Ishikawa (cell line): ENCODE data around the gene TMEM138.
A peak's percentile ranks its signal among the peaks of the same experiment; 100 is the strongest.

Experiments used
- CEBPB ChIP-seq: IDR thresholded peaks from 2 replicates; pipeline ENCODE4 v1.6.1; 2012
- CREB1 ChIP-seq: IDR thresholded peaks from 2 replicates; pipeline ENCODE4 v1.6.1; 2012; ENCODE audit warnings: low read depth
- EGR1 ChIP-seq: IDR thresholded peaks from 2 replicates; pipeline ENCODE4 v1.6.1; 2012
- EP300 ChIP-seq: IDR thresholded peaks from 2 replicates; pipeline ENCODE4 v1.6.1; 2012; ENCODE audit warnings: borderline replicate concordance
- FOXM1 ChIP-seq: IDR thresholded peaks from 2 replicates; pipeline ENCODE4 v1.6.1; 2012; ENCODE audit warnings: low read depth, borderline replicate concordance
- NFIC ChIP-seq: IDR thresholded peaks from 2 replicates; pipeline ENCODE4 v1.6.1; 2012
- RAD21 ChIP-seq: IDR thresholded peaks from 2 replicates; pipeline ENCODE4 v1.6.1; 2012; ENCODE audit warnings: low read depth
- TAF1 ChIP-seq: IDR thresholded peaks from 2 replicates; pipeline ENCODE4 v1.6.1; 2012; ENCODE audit warnings: low read depth, mild to moderate bottlenecking
- TCF12 ChIP-seq: IDR thresholded peaks from 2 replicates; pipeline ENCODE4 v1.6.1; 2012; ENCODE audit warnings: low read depth
- TEAD4 ChIP-seq: IDR thresholded peaks from 2 replicates; pipeline ENCODE4 v1.6.1; 2012
- YY1 ChIP-seq: IDR thresholded peaks from 2 replicates; pipeline ENCODE4 v1.6.1; 2012; ENCODE audit warnings: low read depth
- ZBTB7A ChIP-seq: IDR thresholded peaks from 2 replicates; pipeline ENCODE4 v1.6.1; 2012; ENCODE audit warnings: low read depth
- TF ChIP-seq, protein P1 (sequence below): IDR thresholded peaks from 2 replicates; pipeline ENCODE4 v1.6.1; 2012; ENCODE audit warnings: low read depth, mild to moderate bottlenecking
- TF ChIP-seq, protein P2 (sequence below): IDR thresholded peaks from 2 replicates; pipeline ENCODE4 v1.6.1; 2012
- TF ChIP-seq, protein P3 (sequence below): IDR thresholded peaks from 2 replicates; pipeline ENCODE4 v1.6.1; 2012

The TMEM138 gene

DNA sequence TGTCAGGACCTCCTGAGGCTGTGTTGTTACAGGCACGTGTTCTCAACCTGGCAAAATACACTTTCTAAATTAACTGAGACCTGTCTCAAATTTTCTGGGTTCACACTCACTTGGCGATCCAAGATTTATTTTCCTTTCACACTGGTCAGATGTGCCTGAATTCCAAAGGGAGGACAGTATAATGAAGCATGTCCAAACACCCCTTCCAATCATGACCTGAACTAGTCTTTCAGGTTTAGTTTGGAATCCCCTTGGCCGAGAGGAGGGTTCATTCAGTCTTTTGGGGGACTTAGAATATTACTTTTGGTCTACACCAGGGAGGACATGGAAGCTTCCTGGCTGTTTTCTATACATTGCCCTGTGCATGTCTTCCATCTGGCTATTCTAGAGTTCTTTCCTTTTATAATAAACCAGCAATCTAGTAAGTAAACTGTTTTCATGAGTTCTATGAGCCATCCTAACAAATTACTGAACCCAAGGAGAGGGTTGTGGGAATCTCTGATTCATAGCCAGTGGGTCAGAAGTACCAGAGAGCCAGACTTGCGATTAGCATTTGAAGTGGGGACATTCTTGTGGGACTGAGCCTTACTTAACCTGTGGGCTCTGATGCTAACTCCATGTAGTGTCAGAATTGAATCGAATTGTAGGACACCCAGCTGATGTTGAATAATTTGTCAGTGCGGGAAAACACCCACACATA is 15.4 kb downstream of the TMEM138 start:
- TF ChIP-seq, protein P1, sequence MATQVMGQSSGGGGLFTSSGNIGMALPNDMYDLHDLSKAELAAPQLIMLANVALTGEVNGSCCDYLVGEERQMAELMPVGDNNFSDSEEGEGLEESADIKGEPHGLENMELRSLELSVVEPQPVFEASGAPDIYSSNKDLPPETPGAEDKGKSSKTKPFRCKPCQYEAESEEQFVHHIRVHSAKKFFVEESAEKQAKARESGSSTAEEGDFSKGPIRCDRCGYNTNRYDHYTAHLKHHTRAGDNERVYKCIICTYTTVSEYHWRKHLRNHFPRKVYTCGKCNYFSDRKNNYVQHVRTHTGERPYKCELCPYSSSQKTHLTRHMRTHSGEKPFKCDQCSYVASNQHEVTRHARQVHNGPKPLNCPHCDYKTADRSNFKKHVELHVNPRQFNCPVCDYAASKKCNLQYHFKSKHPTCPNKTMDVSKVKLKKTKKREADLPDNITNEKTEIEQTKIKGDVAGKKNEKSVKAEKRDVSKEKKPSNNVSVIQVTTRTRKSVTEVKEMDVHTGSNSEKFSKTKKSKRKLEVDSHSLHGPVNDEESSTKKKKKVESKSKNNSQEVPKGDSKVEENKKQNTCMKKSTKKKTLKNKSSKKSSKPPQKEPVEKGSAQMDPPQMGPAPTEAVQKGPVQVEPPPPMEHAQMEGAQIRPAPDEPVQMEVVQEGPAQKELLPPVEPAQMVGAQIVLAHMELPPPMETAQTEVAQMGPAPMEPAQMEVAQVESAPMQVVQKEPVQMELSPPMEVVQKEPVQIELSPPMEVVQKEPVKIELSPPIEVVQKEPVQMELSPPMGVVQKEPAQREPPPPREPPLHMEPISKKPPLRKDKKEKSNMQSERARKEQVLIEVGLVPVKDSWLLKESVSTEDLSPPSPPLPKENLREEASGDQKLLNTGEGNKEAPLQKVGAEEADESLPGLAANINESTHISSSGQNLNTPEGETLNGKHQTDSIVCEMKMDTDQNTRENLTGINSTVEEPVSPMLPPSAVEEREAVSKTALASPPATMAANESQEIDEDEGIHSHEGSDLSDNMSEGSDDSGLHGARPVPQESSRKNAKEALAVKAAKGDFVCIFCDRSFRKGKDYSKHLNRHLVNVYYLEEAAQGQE: no peak
- no peak for TF ChIP-seq CREB1

DNA sequence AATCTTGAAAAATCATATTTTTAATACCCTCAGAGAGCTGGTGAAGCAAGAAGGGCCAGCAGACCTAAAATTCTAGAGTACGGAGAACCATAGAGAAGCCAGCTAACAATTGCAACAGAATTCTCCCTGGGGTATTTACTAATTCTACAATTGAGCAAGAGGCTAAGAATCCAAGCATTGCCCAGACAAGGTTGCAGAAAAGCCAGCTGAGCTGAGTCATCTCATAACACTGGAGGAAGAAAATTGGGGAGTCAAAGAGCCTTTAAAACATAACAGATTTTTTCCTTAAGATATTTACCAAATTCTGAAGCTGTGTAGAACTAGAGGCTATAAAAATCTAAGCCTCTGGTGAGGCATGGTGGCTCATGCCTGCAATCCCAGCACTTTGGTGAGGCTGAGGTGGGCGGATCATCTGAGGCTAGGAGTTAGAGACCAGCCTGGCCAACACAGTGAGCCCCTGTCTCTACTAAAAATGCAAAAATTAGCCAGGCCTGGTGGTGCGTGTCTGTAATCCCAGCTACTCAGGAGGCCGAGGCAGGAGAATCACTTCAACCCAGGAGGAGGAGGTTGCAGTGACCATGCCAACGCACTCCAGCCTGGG is 16.6 kb downstream of the TMEM138 start:
- TF ChIP-seq, protein P1: no peak
- TF ChIP-seq CEBPB: no peak
- TF ChIP-seq, protein P2, sequence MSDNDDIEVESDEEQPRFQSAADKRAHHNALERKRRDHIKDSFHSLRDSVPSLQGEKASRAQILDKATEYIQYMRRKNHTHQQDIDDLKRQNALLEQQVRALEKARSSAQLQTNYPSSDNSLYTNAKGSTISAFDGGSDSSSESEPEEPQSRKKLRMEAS: no peak
- no peak for TF ChIP-seq EGR1
- no peak for TF ChIP-seq EP300
- no peak for TF ChIP-seq ZBTB7A
- TF ChIP-seq RAD21: no peak
- no peak for TF ChIP-seq FOXM1
- TF ChIP-seq, protein P3, sequence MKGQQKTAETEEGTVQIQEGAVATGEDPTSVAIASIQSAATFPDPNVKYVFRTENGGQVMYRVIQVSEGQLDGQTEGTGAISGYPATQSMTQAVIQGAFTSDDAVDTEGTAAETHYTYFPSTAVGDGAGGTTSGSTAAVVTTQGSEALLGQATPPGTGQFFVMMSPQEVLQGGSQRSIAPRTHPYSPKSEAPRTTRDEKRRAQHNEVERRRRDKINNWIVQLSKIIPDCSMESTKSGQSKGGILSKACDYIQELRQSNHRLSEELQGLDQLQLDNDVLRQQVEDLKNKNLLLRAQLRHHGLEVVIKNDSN: no peak
- TF ChIP-seq CREB1: no peak
- no peak for TF ChIP-seq TCF12
- TF ChIP-seq TEAD4: no peak
- TF ChIP-seq NFIC: no peak
- no peak for TF ChIP-seq YY1
- TF ChIP-seq TAF1: no peak

DNA sequence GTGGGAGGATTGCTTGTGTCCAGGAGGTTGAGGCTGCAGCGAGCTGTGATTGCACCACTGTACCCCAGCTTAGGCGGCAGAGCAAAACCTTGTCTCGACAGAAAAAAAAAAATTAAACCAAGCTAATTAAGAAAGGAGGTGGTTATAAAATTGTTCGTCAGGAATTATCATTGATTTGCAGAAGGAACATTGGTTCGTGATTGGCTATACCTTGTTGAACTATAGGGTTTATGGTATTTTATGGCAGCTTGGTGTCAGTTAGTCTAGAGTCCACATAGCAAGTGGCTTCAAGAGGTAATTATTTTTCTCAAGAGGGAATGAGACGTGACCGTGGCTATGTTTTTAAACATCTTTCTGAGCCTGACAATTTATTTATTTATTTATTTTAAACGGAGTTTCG is 18.7 kb downstream of the TMEM138 start:
- TF ChIP-seq ZBTB7A: no peak
- TF ChIP-seq TEAD4: no peak
- no peak for TF ChIP-seq FOXM1

DNA sequence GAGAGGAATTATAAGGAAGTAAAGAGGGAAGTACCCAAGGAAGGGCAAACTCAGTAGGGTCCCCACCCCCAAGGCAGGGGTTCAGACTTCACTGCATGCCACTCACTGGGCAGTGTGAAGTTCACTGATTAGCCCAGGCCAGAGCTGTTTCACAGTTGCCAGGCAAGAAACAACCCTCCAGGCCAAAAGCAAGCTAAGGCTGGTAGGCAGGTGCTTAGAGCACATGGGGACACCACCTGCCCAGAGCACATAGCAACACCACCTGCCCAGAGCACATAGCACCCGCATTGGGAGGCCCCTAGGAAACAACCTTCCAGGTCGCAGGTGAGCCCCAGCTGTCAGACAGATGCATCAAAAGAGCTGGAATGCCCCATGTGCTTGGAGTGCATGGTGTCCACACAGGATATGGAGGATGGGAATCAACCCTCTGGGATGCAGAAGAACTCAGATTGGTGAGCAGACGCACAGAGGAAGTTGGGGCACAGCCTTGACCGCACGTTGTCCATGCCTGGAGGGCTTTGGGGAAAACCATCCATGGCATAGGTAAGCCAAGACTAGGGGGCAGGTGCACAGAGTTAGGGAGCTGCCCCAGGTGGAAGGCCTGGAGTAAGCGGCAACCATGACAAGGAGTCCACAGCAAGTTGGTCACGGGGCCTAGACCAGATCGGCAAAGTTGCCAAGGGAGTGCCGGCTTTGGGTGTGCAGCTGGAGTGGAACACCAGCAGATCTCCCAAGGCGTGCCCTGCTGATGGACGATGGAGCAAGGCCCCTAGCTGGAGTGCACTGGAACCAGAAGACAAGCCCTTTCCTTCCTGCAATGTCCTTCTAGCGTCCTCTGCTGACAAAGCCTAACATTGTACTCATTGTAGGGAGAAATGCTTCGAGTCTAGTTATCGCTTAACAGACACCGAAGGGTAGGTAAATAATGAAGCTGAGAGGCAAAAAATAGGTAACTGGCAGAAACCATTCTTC is 22.4 kb downstream of the TMEM138 start:
- TF ChIP-seq RAD21: peak; percentile 34; the same call in 1 of the 2 replicates
- TF ChIP-seq, protein P1: no peak

DNA sequence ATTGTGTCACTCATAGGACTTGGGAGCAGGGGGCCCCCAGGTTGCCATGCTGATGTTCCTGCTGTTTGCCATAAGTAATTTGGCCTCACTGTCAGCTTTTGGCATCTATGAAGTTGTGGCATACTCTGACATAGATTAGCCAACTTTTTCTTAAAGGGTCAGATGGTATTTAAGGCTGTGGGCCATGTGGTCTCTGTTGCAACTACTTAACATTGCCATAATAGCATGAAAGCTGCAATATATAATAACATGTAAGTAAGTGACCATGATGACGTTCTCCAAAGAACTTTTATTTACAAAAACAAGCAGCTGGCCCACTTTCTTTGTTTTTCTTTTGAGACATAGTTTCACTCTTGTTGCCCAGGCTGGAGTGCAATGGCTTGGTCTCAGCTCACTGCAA is 28.0 kb downstream of the TMEM138 start:
- TF ChIP-seq YY1: no peak
- TF ChIP-seq ZBTB7A: no peak
- TF ChIP-seq EGR1: no peak
- TF ChIP-seq CEBPB: no peak
- TF ChIP-seq RAD21: no peak
- TF ChIP-seq NFIC: no peak
- TF ChIP-seq, protein P1: no peak
- TF ChIP-seq EP300: no peak
- TF ChIP-seq, protein P3: no peak
- TF ChIP-seq FOXM1: no peak
- TF ChIP-seq, protein P2: no peak
- no peak for TF ChIP-seq TEAD4
- no peak for TF ChIP-seq CREB1
